HG02943 (cell line): ENCODE results near the gene TMEM89.

Experiments used
- ATAC-seq: cut with Tn5 transposase; IDR thresholded peaks from one replicate; pipeline ENCODE4 v1.9.1; 2021; ENCODE audit warnings: mild to moderate bottlenecking, low read depth, moderate library complexity; ENCODE audit not compliant: unreplicated experiment

Gene TMEM89

GRCh38 chr3:48619541-48620524, 1.7 kb downstream of the TMEM89 start:
- no peak for ATAC-seq

- no peak for ATAC-seq
Observed at GRCh38 chr3:48617559-48617958, 4.0 kb downstream of the TMEM89 start.

- no peak for ATAC-seq
Observed at GRCh38 chr3:48614044-48614443, 7.5 kb downstream of the TMEM89 start.

GRCh38 chr3:48612309-48612708, 9.3 kb downstream of the TMEM89 start:
- ATAC-seq: no peak

GRCh38 chr3:48609088-48610005, 12.2 kb downstream of the TMEM89 start, which contains the start of gene UQCRC1:
Gene UQCRC1, minus strand, starts transcription at chr3:48609646. Its CDS starts 26 bp downstream, at chr3:48609620.
- ATAC-seq: peak; percentile 93

GRCh38 chr3:48607519-48607918, 14.1 kb downstream of the TMEM89 start:
- ATAC-seq: no peak

GRCh38 chr3:48601622-48601994, 20.0 kb downstream of the TMEM89 start:
- ATAC-seq: no peak

GRCh38 chr3:48600711-48601621, 20.6 kb downstream of the TMEM89 start:
- no peak for ATAC-seq

GRCh38 chr3:48599509-48600285, 21.9 kb downstream of the TMEM89 start:
- ATAC-seq: no peak

GRCh38 chr3:48599077-48599501, 22.5 kb downstream of the TMEM89 start:
- no peak for ATAC-seq

GRCh38 chr3:48598323-48599076, 23.1 kb downstream of the TMEM89 start:
- no peak for ATAC-seq

- ATAC-seq: no peak
Observed at GRCh38 chr3:48597408-48597800, 24.2 kb downstream of the TMEM89 start.

- no peak for ATAC-seq
Observed at GRCh38 chr3:48596676-48597407, 24.7 kb downstream of the TMEM89 start.

- ATAC-seq: no peak
Observed at GRCh38 chr3:48596157-48596556, 25.4 kb downstream of the TMEM89 start.

GRCh38 chr3:48595526-48596121, 25.9 kb downstream of the TMEM89 start:
- ATAC-seq: no peak

GRCh38 chr3:48595075-48595525, 26.5 kb downstream of the TMEM89 start, which contains the start of gene COL7A1:
Gene COL7A1, minus strand, starts transcription at chr3:48595329. Its CDS starts 170 bp downstream, at chr3:48595159.
- ATAC-seq: no peak

GRCh38 chr3:48594417-48595049, 27.0 kb downstream of the TMEM89 start:
- no peak for ATAC-seq
